GM19452 (cell line): Measurements from ENCODE around the gene APOA1.
"Not testable (repeated sequence)": the region's sequence is repeated elsewhere in the genome, so short reads cannot be mapped to it uniquely, and the experiment has no call there.

Experiments
- ATAC-seq: cut with Tn5 transposase; IDR thresholded peaks from one replicate; pipeline ENCODE4 v1.9.1; 2021; ENCODE audit not compliant: unreplicated experiment

APOA1 gene

GRCh38 chr11:116821050-116821918, 16.1 kb downstream of the APOA1 start:
- no peak for ATAC-seq

GRCh38 chr11:116819049-116819448, 18.4 kb downstream of the APOA1 start:
- no peak for ATAC-seq

GRCh38 chr11:116814502-116814901, 22.9 kb downstream of the APOA1 start:
- no peak for ATAC-seq

GRCh38 chr11:116813781-116814471, 23.5 kb downstream of the APOA1 start:
- no peak for ATAC-seq

- ATAC-seq, result no peak
Observed at GRCh38 chr11:116813170-116813569, 24.3 kb downstream of the APOA1 start.

GRCh38 chr11:116812109-116812508, 25.3 kb downstream of the APOA1 start:
- no peak for ATAC-seq

GRCh38 chr11:116811194-116811593, 26.2 kb downstream of the APOA1 start:
- no peak for ATAC-seq

- no peak for ATAC-seq
Observed at GRCh38 chr11:116808262-116809175, 28.9 kb downstream of the APOA1 start.

- no peak for ATAC-seq
Observed at GRCh38 chr11:116807601-116808261, 29.7 kb downstream of the APOA1 start.

GRCh38 chr11:116804001-116804400, 33.4 kb downstream of the APOA1 start:
- no peak for ATAC-seq

GRCh38 chr11:116801662-116802061, 35.8 kb downstream of the APOA1 start:
- not testable (repeated sequence) for ATAC-seq

- no peak for ATAC-seq
Observed at GRCh38 chr11:116800610-116801009, 36.8 kb downstream of the APOA1 start.

- ATAC-seq, result no peak
Observed at GRCh38 chr11:116798368-116798767, 39.1 kb downstream of the APOA1 start.

GRCh38 chr11:116797816-116798215, 39.6 kb downstream of the APOA1 start:
- no peak for ATAC-seq

GRCh38 chr11:116796548-116796947, 40.9 kb downstream of the APOA1 start:
- no peak for ATAC-seq

- ATAC-seq, result no peak
Observed at GRCh38 chr11:116794851-116795250, 42.6 kb downstream of the APOA1 start.

GRCh38 chr11:116793772-116794097, 43.7 kb downstream of the APOA1 start:
- no peak for ATAC-seq

- no peak for ATAC-seq
Observed at GRCh38 chr11:116792869-116793771, 44.3 kb downstream of the APOA1 start.

GRCh38 chr11:116792144-116792868, 45.1 kb downstream of the APOA1 start:
- no peak for ATAC-seq
